ENCODE results near the gene ATP9A.
"Not testable (repeated sequence)": the region's sequence is repeated elsewhere in the genome, so short reads cannot be mapped to it uniquely, and the experiment has no call there.

ATP9A gene

DNA sequence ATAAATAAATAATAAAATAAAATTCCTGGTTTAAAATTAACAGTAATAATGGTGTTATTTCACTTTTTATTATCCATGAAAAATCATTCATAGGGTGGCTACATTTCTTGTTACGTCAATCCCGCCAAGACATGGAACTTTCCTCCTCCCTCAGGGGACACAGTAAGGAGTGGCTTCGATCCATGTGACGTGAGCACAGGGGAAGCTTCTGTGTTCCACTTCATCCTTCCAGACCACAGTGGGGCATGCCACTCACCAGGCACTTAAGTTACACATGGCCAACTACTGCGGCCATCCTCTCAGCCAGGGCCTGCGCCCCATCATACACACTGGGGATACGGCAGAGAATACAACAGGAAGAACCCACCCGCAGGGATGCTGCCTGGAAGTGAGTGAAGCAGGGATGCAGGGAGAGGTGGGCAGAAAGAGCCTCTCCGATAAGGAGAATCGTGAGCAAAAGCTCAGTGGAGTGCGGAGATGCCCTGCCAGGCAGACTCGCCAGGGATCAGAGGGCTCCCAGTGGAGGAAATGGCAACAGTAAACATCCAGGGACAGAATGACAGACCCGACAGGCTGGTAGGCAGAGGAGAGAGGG lies 75.3 kb downstream of the ATP9A start:
- DNase-seq (ENCODE audit: low spot score): no peak

- DNase-seq (ENCODE audit: low spot score): no peak
These were observed 76.5 kb downstream of the ATP9A start for GRCh38 chr20:51691703-51692102.

DNA sequence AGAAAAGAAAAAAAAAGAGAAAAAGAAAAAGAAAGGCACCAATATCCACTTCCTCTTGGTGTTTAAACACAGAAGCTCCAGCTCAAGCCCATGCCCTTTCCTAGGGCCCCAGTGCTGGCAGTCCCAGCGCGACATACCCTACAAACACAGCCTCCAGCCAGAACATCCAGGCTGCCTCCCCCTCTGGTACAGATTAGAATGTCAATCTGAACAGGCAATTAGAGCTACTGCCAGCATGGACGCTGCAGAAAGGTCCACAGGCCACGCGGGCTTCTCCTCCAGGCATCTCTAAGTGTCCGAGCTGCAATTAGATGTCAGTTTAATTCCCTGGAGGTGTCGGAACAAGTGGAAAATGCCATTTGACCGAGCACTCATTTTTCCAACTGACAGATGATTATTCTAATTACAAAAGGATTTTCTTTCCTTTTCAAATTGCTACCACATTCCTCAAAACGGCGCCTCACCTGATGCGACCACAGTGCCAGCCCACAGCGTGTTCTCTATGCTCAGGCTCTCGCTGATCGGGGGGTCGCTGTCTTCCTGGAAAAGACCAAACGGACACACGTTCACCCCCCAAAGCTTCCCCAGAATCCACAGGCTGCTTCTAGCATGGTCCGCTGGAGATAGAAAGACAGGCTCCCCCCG lies 79.5 kb downstream of the ATP9A start:
- DNase-seq (ENCODE audit: low spot score): no peak

DNA sequence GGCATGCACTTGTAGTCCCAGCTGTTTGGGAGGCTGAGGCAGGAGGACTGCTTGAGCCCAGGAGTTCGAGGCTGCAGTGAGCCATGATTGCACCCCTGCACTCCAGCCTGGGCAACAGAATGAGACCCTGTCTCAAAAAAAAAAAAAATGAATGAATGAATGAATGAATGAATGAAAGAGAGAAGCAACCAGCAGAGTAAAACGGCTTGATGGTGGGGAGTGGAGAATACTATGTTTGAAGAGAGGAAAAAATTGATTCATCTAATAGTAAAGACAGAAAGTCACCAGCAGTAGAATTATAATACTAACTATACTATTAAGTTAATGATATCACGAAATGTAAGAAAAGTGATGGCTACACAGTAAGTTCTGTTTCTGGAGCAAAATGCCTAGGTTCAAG lies 80.6 kb downstream of the ATP9A start:
- DNase-seq (ENCODE audit: low spot score): no peak

DNA sequence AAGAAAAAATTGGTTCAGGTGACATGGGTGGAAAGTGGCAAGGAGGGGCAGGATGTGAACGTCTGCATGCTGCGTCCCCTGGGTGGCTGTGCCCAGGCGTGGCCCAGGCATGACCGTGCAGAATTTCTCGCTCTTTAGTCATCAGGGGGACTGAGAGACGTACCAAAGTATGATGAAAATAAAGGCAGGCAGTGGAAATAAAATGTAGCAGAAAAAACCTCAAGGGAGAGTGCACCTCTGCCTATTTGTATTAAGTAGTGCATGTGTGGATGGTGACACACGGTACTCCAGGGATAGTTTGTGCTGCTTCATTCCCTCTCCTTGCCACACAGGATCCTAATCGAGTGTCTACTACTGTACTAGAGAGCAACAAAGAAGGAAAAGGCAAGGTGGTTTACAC lies 81.1 kb downstream of the ATP9A start:
- DNase-seq (ENCODE audit: low spot score): no peak

GRCh38 chr20:51685494-51685893 lies 82.7 kb downstream of the ATP9A start:
- not testable (repeated sequence) for DNase-seq (ENCODE audit: low spot score)

DNA sequence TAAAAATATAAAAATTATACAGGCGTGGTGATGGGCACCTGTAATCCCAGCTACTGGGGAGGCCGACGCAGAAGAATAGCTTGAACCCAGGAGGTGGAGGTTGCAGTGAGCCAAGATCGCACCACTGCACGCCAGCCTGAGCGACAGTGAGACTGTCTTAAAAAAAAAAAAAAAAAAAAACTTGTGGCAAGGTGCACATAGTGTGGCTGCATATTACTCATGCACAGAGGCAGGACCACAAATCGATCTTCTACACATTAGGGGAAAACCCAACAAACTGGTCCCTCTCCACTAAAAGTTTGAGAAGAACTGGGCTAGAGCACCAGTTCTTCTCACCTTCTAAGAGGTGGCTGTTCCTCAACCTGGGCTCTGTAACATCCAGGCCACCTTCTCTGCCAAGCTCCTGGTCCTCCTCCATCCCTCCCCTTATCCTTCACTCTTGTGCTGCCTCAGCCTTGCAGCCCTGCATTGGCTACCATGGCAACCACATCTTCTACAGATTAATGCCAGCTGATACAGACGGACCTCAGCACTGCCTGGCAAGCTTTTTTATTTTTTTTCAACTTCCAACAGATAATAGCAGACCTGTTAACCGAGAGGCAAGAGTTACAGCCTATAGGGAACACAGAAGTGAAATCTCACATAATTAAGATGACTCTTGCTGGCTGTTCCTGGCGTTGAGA lies 88.0 kb downstream of the ATP9A start:
- no peak for DNase-seq (ENCODE audit: low spot score)

DNA sequence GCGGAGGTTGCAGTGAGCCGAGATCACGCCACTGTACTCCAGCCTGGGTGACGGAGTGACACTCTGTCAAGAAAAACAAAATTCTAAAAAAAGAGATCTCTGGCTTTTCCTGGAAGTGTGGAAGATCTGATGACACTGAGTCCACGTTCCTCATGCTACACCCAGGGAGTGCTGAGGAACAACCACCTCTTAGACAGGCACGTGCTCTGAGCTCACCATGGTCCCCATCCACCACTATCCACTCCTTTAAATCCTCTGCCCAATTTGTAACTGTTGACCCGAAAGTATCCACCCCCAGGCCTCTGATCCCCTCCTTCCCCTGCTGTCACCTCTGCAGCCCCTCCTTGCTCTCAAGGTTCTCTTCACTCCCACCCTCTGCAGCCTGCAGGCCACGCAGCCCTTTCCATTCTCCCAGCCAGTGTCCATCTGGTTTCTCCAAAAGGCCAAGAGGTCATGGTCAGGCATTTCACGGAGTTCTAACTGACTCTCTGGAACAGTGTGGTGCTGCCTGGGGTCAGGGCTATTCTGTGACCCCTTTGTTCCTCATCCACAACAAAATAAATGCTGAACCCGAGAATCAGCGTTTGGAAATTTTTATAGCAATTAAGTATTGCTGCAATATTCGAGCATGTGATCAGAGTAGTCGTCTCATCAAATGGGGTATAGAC lies 88.8 kb downstream of the ATP9A start:
- no peak for DNase-seq (ENCODE audit: low spot score)

GRCh38 chr20:51678026-51678697 lies 90.0 kb downstream of the ATP9A start:
- DNase-seq (ENCODE audit: low spot score): no peak

DNA sequence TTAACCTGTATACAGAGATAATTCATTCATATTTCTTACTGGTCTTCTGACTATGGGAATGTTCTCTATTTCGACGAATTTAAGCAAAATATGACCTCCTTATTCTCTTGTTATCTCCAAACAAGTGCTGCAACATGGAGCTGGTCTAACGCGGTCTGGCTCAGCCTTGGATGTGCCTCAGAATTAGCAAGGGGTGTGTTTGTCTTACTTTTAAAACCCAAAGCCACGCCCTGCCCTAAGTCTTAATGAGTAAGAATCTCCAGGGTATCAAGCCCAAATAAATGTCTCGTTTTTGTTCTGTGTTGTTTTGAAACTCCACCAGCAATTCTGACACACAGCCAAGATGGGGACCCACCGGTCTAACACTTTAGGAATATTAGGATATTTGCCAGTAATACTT lies 99.2 kb downstream of the ATP9A start:
- DNase-seq (ENCODE audit: low spot score): no peak

GRCh38 chr20:51668515-51668914 lies 99.7 kb downstream of the ATP9A start:
- DNase-seq (ENCODE audit: low spot score): no peak

DNA sequence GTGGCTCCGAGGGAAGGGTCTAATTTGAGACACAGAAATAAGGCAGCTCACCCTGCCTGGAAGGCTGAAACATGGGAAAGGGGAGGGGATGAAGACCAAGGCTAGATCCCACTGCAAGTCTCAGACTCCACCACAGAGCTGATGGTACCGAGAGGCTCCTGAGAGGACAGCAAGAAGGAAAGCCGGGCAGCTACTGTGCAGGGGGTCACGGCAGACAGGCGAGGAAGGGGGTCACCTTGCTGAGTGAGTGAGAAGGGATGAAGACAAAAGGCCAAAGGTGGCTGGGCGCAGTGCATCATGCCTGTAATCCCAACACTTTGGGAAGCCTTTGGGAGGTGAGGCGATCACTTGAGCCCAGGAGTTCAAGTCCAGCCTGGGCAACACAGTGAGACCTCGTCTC lies 100.7 kb downstream of the ATP9A start:
- DNase-seq (ENCODE audit: low spot score): no peak

- DNase-seq (ENCODE audit: low spot score): peak; percentile 20
These were observed 101.2 kb downstream of the ATP9A start for GRCh38 chr20:51667002-51667408.

- DNase-seq (ENCODE audit: low spot score): no peak
These were observed 102.1 kb downstream of the ATP9A start for GRCh38 chr20:51666126-51666525.

DNA sequence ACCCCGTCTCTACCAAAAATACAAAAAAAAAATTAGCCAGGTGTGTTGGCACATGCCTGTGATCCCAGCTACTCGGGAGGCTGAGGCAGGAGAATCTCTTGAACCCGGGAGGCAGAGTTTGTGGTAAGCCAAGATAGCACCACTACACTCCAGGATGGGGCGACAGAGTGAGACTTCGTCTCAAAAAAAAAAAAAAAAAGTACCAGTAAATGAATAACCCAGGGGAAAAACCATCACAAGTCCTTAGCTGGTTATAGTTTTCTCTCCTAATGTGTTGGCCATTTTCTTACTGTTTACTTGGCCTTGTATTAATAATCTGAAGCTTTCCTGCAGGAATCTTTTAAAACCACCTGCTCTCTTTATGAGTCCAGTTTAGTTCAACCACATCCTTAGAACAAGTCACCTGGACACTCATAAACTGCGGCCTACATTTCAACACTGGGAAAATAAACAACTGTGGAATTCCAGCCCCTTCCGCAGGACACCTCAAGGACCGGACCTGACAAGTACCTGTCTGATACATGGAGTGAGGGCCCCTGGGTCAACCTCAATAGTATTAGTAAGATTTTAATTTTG lies 102.6 kb downstream of the ATP9A start:
- no peak for DNase-seq (ENCODE audit: low spot score)

DNA sequence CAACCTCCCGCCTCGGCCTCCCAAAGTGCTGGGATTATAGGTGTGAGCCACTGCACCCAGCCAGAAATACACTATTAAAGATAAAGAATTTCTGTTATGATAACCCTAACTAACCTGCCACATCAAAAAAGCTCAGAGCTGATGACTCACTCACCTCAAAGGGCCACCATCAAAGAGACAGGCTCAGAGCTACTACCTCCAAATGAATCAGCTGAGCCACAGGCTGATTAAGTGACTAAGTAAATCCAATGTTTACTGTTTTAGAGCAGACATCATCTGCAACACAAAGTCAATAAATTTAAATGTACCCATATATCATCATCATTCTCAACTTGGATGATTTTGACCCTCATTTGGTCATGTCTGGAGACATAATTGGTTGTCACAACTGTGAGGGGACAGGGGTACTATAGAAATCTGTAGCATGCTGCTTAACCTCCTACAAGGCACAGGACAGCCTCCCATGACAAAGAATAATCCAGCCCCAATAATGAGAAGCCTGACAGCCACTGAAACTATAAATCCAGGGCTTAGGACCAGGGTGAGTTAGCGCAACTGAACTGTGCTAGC lies 106.5 kb downstream of the ATP9A start:
- peak; percentile 70 for DNase-seq (ENCODE audit: low spot score)

DNA sequence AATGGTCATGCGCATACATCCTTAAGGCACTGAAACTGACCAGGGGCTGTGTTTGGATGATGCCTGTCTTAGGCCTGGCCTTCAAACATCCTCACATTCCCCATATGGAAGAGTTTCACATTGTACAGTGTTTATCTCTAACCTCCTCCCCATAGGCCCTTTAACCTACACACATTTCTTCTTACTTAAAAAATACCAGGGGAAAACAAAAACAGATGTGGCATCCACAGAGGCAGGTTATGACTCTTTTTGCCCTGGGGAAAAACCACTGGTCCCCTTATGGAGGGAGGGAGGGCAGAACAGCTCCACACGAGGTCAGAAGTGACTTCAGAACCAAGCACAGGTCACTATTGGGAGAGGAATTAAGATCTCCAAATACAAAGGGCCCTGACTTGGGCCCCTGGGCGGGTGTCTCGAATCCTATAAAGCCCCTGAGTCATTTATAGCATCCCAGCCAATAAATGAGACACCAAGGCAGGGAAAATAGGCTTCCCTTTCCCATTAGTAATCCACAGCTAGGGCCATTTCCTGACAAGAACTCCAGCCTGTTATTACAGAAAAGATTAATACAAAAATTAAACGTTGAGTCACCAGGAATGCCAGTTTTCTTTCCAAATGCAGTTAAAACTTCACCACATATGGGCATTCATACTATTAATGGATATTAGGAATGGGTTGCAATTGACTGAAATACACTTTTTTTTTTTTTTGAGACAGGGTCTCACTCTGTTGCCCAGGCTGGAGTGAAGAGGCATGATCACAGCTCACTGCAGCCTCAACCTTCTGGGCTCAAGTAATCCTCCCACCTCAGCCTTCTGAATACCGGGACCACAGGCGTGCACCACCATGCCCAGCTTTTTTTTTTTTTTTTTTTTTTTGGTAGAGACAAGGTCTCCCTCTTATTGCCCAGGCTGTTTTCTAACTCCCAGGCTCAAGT lies 107.2 kb downstream of the ATP9A start:
- no peak for DNase-seq (ENCODE audit: low spot score)

GRCh38 chr20:51659491-51660050 lies 108.6 kb downstream of the ATP9A start:
- no peak for DNase-seq (ENCODE audit: low spot score)

GRCh38 chr20:51656726-51657260 lies 111.4 kb downstream of the ATP9A start:
- no peak for DNase-seq (ENCODE audit: low spot score)

DNA sequence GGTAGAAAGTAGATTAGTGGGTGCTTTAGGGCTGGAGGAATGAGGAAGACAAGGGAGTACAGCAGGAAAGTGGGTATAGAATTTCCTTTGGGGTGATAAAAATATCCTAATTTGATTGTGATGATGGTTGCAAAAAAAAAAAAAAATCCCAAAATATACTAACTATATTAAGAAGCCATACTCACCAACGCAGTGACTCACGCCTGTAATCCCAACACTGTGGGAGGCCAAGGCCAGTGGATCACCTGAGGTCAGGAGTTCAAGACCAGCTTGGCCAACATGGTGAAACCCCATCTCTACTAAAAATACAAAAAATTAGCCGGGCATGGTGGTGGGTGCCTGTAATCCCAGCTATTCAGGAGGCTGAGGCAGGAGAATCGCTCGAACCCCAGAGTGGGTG lies 112.1 kb downstream of the ATP9A start:
- not testable (repeated sequence) for DNase-seq (ENCODE audit: low spot score)
